Motor neuron (in vitro differentiated cells): ENCODE data around the gene LRIT2. TPM values are rescaled to one million over a fixed set of nuclear protein-coding genes. Genes with fewer than 3 reads are reported as not detected.
A peak's percentile ranks its signal among the peaks of the same experiment; 100 is the strongest.
"Not testable (repeated sequence)": the region's sequence is repeated elsewhere in the genome, so short reads cannot be mapped to it uniquely, and the experiment has no call there.

Experiments
- ATAC-seq, 8 experiments: fragments of 200-7000 bp; cut with Tn5 transposase; replicated peaks in 6 of 8; 2 replicates each; pipeline ENCODE4 v1.8.0; 2021; ENCODE audit warnings: mild to moderate bottlenecking in 8 of 8, moderate library complexity in 8 of 8
- H3K27ac ChIP-seq, 2 donors: fragments of 250-450 bp; sonication (Bioruptor Pico); 2 replicates each; pipeline ENCODE4 v1.9.0; 2021; ENCODE audit warnings: antibody characterized with exemption in 2 of 2, mild to moderate bottlenecking in 2 of 2, moderate library complexity in 1 of 2
- H3K4me1 ChIP-seq, 2 donors: fragments of 250-450 bp; sonication (Bioruptor Pico); replicated peaks in 1 of 2; 2 replicates each; pipeline ENCODE4 v1.6.1; 2021; ENCODE audit warnings: antibody characterized with exemption in 2 of 2, mild to moderate bottlenecking in 2 of 2, moderate library complexity in 1 of 2
- H3K4me3 ChIP-seq, 5 donors: fragments of 250-450 bp; sonication (Bioruptor Pico); 2 replicates each; pipeline ENCODE4 v1.9.0; 2021; ENCODE audit warnings: antibody characterized with exemption in 5 of 5, mild to moderate bottlenecking in 5 of 5, moderate library complexity in 4 of 5
- WGBS, 10 experiments: fragments of 450-650 bp; shearing (Covaris generic); methylation state at CpG; one replicate each; pipeline ENCODE4 v1.0.0; 2022; 5-methylcytosine and 5-hydroxymethylcytosine counted together
- in situ Hi-C, 9 experiments: fragments of 400-800 bp; cut with MboI; loops; one replicate each; pipeline ENCODE4 v1.15.0; 2021; ENCODE audit warnings: low sequenced_read_pairs in 9 of 9, low pct_unique_long_range_greater_than_20kb in 2 of 9; ENCODE audit not compliant: unreplicated experiment in 9 of 9
- total RNA-seq, 8 experiments: library from RNA; unstranded; fragments of 300-600 nt; gene quantifications; 2 replicates each; pipeline versions ENCODE4 v1.2.3 to v1.2.4, GENCODE V29; 2022

LRIT2 gene
- total RNA-seq, 8 experiments from 2014 or later = 0.08 to 0.28 (median 0.17) TPM; not detected in 2

DNA sequence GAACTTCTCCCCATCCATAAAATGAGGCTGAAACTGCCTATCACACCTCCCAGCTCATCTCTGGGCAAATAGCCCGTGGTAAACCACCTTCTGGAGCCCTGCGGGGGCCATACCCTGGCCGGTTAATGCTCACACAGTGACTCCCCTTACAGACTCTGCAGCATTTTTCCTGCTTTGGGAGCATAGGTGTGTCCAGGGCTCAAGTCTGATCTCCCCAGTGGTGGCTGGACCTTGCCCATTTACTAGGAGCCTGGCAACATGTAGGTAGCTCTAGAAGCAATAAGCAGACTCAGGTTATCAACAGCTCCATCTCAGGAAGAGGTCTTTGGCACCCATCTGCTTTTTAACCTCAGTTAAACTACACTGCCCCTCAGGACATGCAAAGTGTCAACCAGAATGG is 36.5 kb downstream of the LRIT2 start:
- Histone ChIP-seq H3K4me3 (no peak overlapping the region), H3K27ac (no peak overlapping the region), H3K4me1 (peaks cover 0 to 1% of the 10 kb centered on the region in 2 donors)
- ATAC-seq = no peak
- WGBS, 10 experiments = 20 to 100% (median 65%) methylated on average over 1 to 3 of the region's 3 CpGs; no CpG with 5 or more reads in 7 of the 10 experiments
- in situ Hi-C loops = no loop called here

DNA sequence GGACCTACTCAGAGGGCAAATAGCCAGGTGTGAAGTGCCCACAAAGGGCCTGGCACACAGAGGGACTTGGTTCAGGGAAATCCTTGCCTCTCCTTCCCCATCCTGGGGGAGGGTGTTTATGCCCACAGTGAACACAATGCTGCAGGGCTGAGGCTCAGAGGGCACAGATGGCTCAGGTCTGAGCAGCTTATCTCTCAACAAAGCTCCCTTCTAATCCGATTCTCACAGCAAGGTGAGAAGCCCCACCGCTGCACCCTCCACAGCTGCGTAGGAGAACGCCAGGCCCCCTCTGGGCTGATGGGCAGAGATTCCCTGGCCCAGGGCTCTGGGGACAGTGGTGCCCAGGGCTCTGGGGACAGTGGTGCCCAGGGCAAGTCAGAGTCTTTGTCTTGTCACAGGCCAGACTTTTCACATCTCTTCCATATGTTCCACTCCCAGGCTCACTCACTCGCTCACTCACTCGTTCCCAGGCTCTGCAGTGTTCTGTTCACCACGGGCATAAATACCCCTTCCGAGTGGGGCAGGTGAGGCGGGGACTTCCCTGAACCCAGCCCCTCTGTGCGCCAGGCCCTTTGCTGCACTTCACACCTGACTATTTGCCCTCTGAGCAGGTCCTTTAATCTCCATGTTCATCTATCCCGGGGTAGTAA is 39.7 kb downstream of the LRIT2 start:
- Histone ChIP-seq H3K4me1 (no peaks in the 10 kb centered on the region), H3K27ac (no peak overlapping the region), H3K4me3 (no peak overlapping the region)
- no peak for ATAC-seq
- in situ Hi-C loops = no loop called here
- 50 to 100% (median 62%) methylated on average over 1 to 11 of the region's 11 CpGs; no CpG with 5 or more reads in 4 of the 10 experiments for WGBS, 10 experiments

DNA sequence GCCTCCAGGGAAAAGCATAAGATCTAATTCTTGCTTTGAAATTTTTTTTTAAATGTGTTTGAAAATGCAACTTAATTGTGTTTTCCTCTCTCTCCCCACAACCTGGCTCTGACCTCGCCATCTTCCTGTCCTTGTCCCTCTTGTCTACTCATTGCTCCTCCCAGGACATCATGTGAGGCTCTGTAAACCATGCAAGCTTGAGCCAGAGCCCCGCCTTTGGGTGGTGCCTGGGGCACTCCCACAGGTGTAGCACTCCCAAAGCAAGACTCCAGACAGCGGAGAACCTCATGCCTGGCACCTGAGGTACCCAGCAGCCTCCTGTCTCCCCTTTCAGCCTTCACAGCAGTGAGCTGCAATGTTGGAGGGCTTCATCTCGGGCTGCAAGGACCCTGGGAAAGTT is 40.8 kb downstream of the LRIT2 start:
- ATAC-seq = no peak
- no peak overlapping the region for H3K4me3 ChIP-seq
- in situ Hi-C loops = no loop called here
- H3K4me1 ChIP-seq = peaks cover 3 to 5% of the 10 kb centered on the region in 2 donors
- H3K27ac ChIP-seq = no peak overlapping the region
- WGBS, 10 experiments = 0 to 81% (median 65%) methylated on average over 1 to 4 of the region's 4 CpGs; no CpG with 5 or more reads in 4 of the 10 experiments

DNA sequence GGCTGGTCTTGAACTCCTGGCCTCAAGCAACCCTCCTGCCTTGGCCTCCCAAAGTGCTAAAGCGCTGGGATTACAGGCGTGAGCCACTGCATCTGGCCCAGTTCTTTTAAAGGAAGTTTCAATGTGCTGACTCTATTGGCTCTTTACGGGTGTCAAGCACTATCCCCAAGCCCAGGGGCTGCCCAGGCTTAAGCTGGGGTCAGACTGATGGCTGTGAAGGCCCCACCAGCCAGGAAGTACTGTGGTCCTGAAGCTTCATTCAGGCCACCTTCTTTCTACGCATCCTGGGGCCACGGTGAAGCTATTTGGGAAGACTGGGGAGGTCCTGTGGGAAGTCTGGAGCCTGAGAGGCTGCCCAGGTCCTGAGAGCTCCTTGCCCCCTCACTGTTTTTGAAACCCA is 43.7 kb downstream of the LRIT2 start:
- 80 to 92% (median 88%) methylated on average over 2 to 3 of the region's 5 CpGs; no CpG with 5 or more reads in 6 of the 10 experiments for whole genome bisulfite sequencing, 10 experiments
- Histone ChIP-seq H3K4me3 (no peak overlapping the region), H3K27ac (no peak overlapping the region), H3K4me1 (peaks cover 9 to 11% of the 10 kb centered on the region in 2 donors)
- in situ Hi-C loops = no loop called here
- no peak for ATAC-seq

DNA sequence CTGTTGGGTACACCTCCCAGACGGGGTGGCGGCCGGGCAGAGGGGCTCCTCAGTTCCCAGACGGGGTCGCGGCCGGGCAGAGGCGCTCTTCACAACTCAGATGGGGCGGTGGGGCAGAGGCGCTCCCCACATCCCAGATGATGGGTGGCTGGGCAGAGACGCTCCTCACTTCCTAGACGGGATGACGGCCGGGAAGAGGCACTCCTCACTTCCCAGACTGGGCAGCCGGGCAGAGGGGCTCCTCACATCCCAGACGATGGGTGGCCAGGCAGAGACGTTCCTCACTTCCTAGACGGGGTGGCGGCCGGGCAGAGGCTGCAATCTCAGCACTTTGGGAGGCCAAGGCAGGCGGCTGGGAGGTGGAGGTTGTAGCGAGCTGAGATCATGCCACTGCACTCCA is 45.0 kb downstream of the LRIT2 start:
- WGBS, 10 experiments = no CpG with 5 or more reads among the region's 22 CpGs
- H3K4me3 ChIP-seq, in situ Hi-C loops, ATAC-seq, H3K27ac ChIP-seq: not testable (repeated sequence)
- H3K4me1 ChIP-seq = peaks cover 9 to 11% of the 10 kb centered on the region in 2 donors

DNA sequence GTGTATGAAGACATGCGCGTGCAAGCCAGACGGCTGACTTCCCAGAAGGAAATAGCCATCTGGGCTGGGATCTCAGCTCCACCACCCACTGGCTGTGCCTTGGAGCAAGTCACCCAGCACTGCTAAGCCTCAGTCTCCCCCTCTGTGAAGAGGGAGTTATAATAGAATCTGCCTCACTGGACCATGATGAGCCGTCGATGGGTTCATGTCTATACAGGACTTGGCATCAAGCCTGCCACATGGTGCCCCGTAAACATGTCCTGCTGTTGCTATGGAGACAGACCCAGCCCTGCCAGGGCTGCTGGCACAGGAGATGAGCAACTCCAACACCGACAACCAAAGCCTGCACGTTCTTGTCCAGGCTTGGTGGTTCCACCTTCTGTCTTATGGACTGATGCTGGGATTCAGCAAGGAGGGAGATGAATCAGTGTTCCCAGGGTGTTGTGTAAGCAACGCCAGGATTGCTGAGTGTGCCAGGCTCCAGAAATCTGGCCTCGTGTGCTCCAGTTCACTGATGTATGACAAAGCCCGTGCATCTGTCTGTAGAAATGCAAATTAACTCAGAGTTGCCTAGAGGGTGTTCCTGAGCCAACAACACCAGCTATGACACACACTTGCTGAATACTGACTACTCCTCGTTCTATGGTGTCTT is 46.2 kb downstream of the LRIT2 start:
- ATAC-seq = peak; percentile 97 to 99 (median 98)
- Histone ChIP-seq H3K27ac (peak overlapping the region; percentile 8 to 60), H3K4me1 (peaks cover 9 to 11% of the 10 kb centered on the region in 2 donors), H3K4me3 (no peak overlapping the region)
- in situ Hi-C loops = no loop called here
- WGBS, 10 experiments = 0 to 40% (median 10%) methylated on average over 1 to 7 of the region's 12 CpGs; no CpG with 5 or more reads in 4 of the 10 experiments

DNA sequence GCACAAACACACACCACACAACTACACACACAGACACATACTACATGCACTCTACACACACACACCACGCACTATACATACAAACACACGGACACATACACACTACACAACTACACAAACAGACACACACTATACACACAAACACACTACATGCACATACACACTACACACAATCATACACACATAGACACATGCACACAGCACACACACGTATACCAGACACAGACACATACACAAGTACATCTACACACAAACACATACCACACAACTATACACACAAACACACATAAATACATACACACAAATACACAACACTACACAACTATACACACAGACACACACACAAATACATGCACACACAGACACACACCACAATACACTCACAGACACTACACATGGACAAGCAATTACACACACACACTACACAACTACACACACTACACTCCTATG is 47.2 kb downstream of the LRIT2 start:
- Histone ChIP-seq H3K4me1 (peaks cover 9 to 11% of the 10 kb centered on the region in 2 donors), H3K27ac (no peak overlapping the region), H3K4me3 (no peak overlapping the region)
- no peak for ATAC-seq
- WGBS, 10 experiments = 63 to 100% (median 90%) methylated on average over 2 to 3 of the region's 3 CpGs; no CpG with 5 or more reads in 7 of the 10 experiments
- in situ Hi-C loops = no loop called here

DNA sequence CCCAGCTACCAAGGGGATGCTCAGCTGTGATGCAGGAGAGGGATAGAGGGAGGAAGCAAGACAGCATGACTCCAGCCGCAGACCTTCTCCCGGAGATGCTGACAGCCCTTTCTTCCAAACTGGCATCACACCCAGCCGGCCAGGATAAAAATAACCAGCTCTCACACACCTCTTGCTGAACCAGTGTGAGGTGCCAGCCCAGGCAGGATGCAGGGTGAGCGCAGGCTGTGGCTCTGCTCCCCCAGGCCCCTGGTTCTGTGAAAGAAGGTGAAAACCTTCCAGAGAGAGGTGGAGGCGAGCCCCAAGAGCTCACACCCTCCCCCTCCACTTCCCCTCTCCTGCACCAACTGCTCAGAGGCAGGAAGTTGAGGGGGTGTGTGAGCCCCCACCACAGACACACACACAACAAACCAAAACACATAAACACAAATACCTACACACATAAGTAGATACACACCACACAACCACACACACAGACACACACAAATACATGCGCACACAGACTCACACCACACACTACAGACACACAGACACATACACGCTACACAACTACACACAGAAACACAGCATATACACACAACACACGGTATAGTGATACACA is 47.7 kb downstream of the LRIT2 start:
- no peak overlapping the region for H3K27ac ChIP-seq
- in situ Hi-C loops = no loop called here
- no peak overlapping the region for H3K4me3 ChIP-seq
- no peak for ATAC-seq
- WGBS, 10 experiments = 74 to 100% (median 95%) methylated on average over 1 to 5 of the region's 8 CpGs; no CpG with 5 or more reads in 4 of the 10 experiments
- H3K4me1 ChIP-seq = peaks cover 9 to 11% of the 10 kb centered on the region in 2 donors

DNA sequence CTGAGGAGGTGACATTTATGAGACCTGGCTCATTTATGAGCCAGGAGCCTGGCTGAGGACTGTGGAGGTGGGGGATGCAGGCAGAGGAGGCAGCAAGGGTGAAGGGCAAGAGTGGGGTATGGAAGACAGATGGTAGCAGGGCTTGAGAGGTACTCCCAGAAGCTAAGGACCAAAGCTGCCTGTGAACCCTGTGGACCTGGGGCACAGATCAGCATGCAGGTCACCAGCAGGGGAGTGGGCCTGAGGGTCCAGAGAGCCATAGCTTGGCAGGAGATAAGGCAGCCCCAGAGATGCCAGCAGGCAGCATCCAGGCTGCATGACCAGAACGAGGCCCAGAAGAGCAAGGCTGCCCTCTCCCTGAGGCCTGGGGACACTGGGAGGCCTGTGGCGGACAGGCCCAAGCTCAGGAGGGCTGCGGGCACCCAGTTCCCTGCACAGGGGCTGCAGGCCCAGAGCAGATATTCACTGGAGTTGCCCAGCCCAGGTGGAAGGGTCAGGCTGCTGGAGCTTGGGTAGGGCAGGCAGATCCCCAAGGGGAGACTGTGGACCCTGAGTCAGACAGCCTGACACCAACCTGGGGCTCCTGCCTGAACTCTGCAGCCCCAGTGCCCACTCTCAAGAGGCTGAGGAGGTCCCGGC is 48.4 kb downstream of the LRIT2 start:
- in situ Hi-C loops = no loop called here
- Histone ChIP-seq H3K27ac (no peak overlapping the region), H3K4me3 (no peak overlapping the region), H3K4me1 (peaks cover 14 to 17% of the 10 kb centered on the region in 2 donors)
- 60 to 100% methylated on average over 1 to 2 of the region's 4 CpGs; no CpG with 5 or more reads in 8 of the 10 experiments for WGBS, 10 experiments
- no peak for ATAC-seq

DNA sequence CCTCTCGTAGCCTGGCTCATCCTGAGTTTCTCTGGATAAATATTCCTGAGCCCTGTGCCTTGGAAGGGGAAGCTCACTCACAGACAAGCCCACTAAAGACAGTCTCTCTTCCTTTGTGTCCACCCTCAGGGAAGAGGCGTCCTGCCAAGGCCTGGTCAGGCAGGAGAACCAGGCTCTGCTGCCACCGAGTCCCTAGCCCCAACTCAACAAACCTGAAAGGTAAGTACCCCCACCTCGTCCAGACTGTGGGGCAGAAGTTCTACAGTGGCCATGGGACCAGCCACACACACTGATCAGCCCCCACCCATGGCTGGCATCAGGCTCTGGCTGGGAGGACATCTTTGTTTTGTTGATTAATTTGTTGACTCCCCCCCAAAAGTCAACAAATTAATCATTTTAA is 49.0 kb downstream of the LRIT2 start:
- 20 to 92% (median 72%) methylated on average over 1 to 3 of the region's 4 CpGs; no CpG with 5 or more reads in 5 of the 10 experiments for WGBS, 10 experiments
- no peak for ATAC-seq
- Histone ChIP-seq H3K4me3 (no peak overlapping the region), H3K4me1 (peaks cover 18 to 19% of the 10 kb centered on the region in 2 donors), H3K27ac (no peak overlapping the region)
- in situ Hi-C loops = no loop called here

DNA sequence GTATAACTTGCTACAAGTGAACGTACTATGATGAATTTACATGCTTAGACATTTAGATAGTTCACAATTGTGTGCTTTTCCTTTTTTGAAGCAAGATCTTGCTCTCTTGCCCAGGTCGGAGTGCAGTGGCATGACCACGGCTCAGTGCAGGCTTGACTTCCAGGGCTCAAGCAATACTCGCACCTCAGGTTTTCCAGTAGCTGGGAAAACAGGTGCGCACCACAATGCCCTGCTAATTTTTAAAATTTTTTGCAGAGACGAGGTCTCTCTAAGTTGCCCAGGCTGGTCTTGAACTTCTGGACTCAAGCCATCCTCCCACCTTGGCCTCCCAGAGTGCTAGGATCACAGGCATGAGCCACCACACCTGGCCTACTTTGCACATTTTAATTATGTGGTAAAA is 49.9 kb downstream of the LRIT2 start:
- in situ Hi-C loops = no loop called here
- no peak overlapping the region for H3K4me3 ChIP-seq
- WGBS, 10 experiments = 62 to 100% (median 89%) methylated on average over 1 to 6 of the region's 6 CpGs
- no peak overlapping the region for H3K27ac ChIP-seq
- ATAC-seq = no peak
- H3K4me1 ChIP-seq = peaks cover 19 to 21% of the 10 kb centered on the region in 2 donors

DNA sequence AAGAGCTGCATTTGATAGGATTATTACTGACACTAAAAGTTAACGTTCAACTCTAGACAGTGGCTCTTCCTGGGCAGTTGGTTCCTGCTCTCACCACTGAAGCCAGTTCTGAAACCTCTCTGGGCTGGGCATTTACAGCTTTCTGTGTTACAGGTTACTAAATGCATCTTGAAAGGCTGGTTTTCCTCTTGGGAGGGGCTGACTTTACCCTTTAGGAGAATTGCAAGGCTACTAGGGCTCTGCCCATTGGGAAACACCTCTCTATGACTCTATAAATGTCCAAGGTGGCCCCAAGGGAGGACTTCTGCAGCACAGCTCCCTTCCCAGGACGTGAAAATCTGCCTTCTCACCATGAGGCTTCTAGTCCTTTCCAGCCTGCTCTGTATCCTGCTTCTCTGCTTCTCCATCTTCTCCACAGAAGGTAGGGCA is 51.8 kb downstream of the LRIT2 start, which contains the start of gene GPR15LG:
Gene GPR15LG, plus strand, starts transcription at position 301 of the 429 bp plus-strand sequence. Its CDS starts 51 bp downstream, at position 352.
- in situ Hi-C loops = no loop called here
- Histone ChIP-seq H3K4me1 (peaks cover 14 to 15% of the 10 kb centered on the region in 2 donors), H3K4me3 (no peak within 1 kb of the TSS), H3K27ac (no peak within 1 kb of the TSS)
- WGBS, 10 experiments = 0 to 100% (median 80%) methylated on average over 1 to 2 of the region's 2 CpGs; no CpG with 5 or more reads in 1 of the 10 experiments
- ATAC-seq = peak in 2 of 8 experiments; percentile 51 to 87
